NCI-H1092 treated with DMSO at 0.1 percent for 48 hours (cell line): ENCODE data around the gene EXTL2.
"Not testable (repeated sequence)": the region's sequence is repeated elsewhere in the genome, so short reads cannot be mapped to it uniquely, and the experiment has no call there.

ENCODE experiments used
- DNase-seq: peaks from one replicate; lab custom pipeline; 2025; lab: John Stamatoyannopoulos, UW

The EXTL2 gene

DNA sequence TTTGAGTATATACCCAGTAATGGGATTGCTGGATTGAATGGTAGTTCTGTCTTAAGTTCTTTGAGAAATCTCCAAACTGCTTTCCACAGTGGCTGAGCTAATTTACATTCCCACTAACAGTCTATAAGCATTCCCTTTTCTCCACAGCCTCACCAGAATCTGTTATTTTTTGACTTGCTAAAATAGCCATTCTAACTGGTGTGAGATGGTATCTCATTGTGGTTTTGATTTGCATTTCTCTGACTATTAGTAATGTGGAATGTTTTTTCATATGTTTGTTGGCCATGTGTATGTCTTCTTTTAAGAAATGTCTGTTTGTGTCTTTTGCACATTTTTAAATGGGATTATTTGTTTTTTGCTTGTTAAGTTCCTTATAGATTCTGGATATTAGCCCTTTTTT is 39.5 kb downstream of the EXTL2 start:
- not testable (repeated sequence) for DNase-seq

DNA sequence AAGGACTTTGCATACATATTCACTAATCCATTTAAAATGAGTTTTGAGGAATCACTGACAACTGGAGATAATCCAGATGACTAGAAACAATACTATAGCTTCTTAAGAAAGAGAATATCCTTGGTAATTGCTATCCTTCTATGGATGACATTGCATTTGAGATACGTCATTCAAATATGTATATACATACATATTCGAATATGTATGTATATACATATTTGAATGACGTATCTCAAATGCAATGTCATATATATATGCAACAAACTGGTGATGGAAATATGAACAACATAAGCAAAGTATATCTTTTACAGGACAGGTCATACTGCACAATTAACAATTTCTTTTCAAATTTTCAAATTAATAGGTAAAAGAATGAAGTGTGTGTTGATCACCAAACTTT is 41.7 kb downstream of the EXTL2 start:
- DNase-seq = no peak

- DNase-seq = no peak
Observed at GRCh38 chr1:100851726-100852125, 42.9 kb downstream of the EXTL2 start.

DNA sequence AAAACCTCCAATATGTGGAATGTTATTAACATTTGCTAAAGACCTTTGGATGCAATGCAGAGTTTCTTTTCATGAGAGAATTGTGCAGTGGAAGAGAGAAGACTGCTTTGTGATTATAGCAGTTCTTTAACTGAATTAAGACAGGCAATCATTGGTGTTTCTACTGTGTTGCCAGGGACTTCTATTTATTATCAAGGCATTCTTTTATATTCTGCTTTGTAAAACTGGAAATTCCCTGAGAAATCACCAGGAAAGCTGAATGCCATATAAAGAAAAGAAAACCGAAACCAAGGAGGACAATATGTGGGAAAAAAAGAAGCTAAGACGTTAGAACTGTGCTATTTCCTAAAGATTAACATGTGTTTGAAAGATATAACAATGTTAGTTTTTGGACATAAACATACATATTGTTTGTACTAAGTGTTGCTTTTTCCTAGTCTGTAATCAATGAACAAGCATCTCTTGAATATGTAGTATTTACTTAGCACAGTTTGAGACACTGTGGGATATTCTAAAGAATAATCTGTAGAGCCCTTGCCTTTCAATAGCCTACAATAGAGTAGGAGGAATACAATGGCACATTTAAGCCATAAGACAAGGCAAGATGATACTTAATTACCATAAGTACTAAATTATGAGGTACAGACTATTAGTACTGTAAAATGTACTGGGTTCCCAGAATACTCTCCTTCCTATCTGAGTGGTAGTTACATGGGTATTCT is 47.1 kb downstream of the EXTL2 start:
- DNase-seq = no peak

DNA sequence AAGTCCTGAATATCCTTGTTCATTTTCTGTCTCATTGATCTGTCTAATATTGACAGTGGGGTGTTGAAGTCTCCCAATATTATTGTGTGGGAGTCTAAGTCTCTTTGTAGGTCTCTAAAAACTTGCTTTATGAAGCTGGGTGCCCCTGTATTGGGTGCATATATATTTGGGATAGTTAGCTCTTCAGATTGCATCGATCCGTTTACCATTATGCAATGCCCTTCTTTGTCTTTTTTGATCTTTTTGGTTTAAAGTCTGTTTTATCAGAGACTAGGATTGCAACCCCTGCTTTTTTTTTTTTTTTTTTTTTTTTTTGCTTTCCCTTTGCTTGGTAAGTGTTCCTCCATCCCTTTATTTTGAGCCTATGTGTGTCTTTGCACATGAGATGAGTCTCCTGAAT is 51.5 kb downstream of the EXTL2 start:
- not testable (repeated sequence) for DNase-seq

DNA sequence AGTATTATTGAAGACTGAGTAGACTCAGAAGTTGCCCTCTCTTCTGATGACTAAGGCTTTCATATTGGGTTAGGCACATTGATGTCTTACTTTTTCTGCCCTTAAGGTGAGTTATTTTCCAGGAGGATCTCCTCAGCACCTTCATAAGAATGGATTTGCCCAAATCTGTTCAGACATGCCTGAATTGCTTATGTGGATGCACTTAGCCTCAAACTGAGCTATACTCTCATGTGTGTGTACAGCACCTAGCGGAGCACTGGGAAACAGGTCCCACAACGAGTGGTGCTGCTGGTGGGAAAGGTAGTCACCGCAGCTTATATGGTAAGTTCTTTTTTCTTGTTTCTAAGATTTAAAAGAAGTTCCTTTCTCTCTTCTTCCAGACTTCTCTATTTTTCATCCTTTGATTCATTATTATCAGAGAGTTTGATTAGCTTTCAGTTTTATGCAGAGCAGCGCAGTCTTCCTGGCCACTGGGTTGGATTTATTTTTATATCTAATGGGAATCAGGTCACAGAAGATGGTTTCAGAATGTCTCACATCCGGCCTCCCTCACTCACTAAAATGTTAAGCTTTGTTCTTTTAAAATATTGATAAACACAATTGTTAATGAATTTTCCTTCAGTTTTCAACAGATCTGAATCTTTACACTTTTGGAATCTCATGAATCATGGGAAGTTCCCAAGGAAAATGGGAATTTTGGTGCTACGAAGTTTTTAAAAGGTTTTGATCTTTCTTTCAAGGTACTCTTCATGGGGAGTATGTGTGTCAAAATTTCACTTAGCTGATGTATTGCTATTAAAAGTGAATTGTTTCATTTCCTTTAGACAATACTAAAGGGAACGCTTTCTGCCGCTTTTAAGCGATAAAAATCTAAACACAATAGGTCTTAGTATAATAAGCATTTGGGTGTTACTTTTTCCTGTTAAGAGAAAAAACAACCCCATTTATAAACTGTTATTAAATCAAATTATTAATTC is 58.5 kb downstream of the EXTL2 start:
- DNase-seq = no peak

GRCh38 chr1:100834777-100835660 is 59.6 kb downstream of the EXTL2 start:
- no peak for DNase-seq

DNA sequence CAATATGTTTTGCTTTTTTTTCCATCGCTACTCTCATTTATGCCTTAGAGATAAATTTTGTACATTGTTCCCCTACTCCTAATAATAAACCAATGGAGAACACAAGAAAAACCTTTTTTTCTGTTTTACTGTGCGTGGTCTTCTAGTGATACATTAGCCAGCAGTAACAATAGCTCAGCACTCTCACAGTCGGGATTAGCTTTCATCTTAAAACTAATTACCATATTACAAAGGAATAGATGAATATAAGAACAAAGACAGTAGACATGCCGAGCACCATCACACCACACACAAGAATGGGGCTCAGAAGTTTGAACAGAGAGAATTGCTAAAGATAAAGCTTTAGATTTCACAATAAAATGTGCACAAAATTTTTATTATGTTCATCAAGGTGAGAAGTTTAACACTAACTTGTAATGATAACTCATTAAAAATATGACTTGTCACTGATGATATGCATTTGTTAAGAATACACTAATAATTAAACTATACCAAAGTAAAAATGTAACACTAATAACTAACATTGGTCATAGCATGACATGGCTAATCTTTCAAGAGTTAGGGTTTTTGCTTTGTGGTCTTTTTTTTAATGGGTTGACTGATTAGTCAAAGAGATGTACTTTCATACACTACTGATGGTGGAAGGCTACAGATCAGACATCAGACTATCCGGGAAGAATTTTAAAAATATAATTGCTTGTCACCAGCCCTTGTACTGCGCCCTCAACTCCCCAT is 61.8 kb downstream of the EXTL2 start:
- DNase-seq = no peak

DNA sequence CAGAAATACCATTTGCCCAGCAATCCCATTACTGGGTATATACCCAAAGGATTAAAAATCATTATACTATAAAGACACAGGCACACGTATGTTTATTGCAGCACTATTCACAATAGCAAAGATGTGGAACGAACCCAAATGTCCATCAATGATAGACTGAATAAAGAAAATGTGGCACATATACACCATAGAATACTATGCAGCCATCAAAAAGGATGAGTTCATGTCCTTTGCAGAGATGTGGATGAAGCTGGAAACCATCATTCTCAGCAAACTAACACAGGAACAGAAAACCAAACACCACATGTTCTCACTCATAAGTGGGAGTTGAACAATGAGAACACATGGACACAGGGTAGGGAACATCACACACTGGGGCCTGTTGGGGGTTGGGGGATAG is 69.0 kb downstream of the EXTL2 start:
- DNase-seq = not testable (repeated sequence)
